Heart left ventricle (tissue), 13 donors: ENCODE measurements around the gene CTTNBP2.

Source experiments
- CTCF ChIP-seq, 12 donors: fragments of 200-600 bp; sonication (generic) in 4 of 12; IDR thresholded peaks; one replicate each; pipeline versions ENCODE4 v1.5.0 to v1.8.0; 2018 to 2022; ENCODE audit warnings: antibody characterized with exemption in 12 of 12, mild to moderate bottlenecking in 5 of 12
- POLR2A ChIP-seq, 2 donors: fragments of 450-650 bp; IDR thresholded peaks; one replicate each; pipeline ENCODE4 v1.6.1; 2017; ENCODE audit warnings: antibody characterized with exemption in 2 of 2, mild to moderate bottlenecking in 2 of 2, moderate library complexity in 2 of 2
- donor health status: ischemic (EF 13 %, LVEDD 7.1; RV severe dilation, severe dysfunction).
- donor health status: DM: no; HTN: yes; CAD: no.
- donor health status: DM: no; HTN: no; CAD: no.
- donor health status: ischemic (EF 25% LVEDD 6.9; RV normal size, moderate dysfunction).
- donor health status: ischemic (EF 25% LVEDD 5.7; RV mildly dilated, moderate dysfunction).
- donor health status: ischemic (EF 35%, LVEDD 5.7; RV mildly dilated, moderate dysfunction).
- donor health status: nonischemic (EF 11% LVEDD 7.7; RV severe dilation, severe dysfunction).
- donor health status: DM: yes; HTN: yes; CAD: no.
- donor health status: PGD.
- donor health status: ischemic (EF 29% LVEDD 5.4; RV normal size, mild dysfunction).
- donor health status: nonischemic (EF 23%, LVEDD 6.1; RV moderate dilation, normal function).

- TF ChIP-seq CTCF (IDR thresholded peaks at IDR 0.05) (no peak), POLR2A (IDR thresholded peaks at IDR 0.05) (no peak)
Measured at GRCh38 chr7:117894037-117894436, 20.8 kb upstream of the CTTNBP2 start.
